K562 (cell line): Measurements from ENCODE around the gene PRKAR1B. TPM values are rescaled to one million over a fixed set of nuclear protein-coding genes. Genes with fewer than 3 reads are reported as not detected.

Experiments used
- ARID4B ChIP-seq: sonication (generic); formaldehyde crosslinking; IDR thresholded peaks from 2 replicates; pipeline ENCODE4 v1.8.0; 2022; ENCODE audit warnings: mild to moderate bottlenecking, missing genetic modification reagents
- BHLHE40 ChIP-seq: IDR thresholded peaks from 2 replicates; pipeline ENCODE4 v1.6.1; 2011; ENCODE audit warnings: low read length, improper control_type of control experiment
- COPS2 ChIP-seq: fragments of 450-650 bp; conservative IDR thresholded peaks from 2 replicates; pipeline ENCODE4 v1.6.1; 2016; ENCODE audit warnings: mild to moderate bottlenecking, moderate library complexity
- E2F5 ChIP-seq: sonication (generic); formaldehyde crosslinking; IDR thresholded peaks from 2 replicates; pipeline ENCODE4 v1.8.0; 2022; ENCODE audit warnings: mild to moderate bottlenecking, missing genetic modification reagents
- HNRNPLL ChIP-seq: fragments of 200-400 bp; formaldehyde crosslinking; IDR thresholded peaks from 2 replicates; pipeline ENCODE4 v1.6.1; 2017; ENCODE audit warnings: low read length, low read depth, mild to moderate bottlenecking; ENCODE audit not compliant: poor library complexity, severe bottlenecking
- MAZ ChIP-seq, 2 experiments: fragments of 450-650 bp in 1 of 2; sonication (generic) in 1 of 2; formaldehyde crosslinking; IDR thresholded peaks in 1 of 2; conservative IDR thresholded peaks in 1 of 2; 2 replicates each; pipeline versions ENCODE4 v1.4.0 to v1.5.0; 2020; ENCODE audit warnings: mild to moderate bottlenecking in 1 of 2, missing genetic modification reagents in 1 of 2
- NFATC3 ChIP-seq: fragments of 450-650 bp; IDR thresholded peaks from 2 replicates; pipeline ENCODE4 v1.6.1; 2017; ENCODE audit warnings: mild to moderate bottlenecking
- NR0B1 ChIP-seq: fragments of 450-650 bp; IDR thresholded peaks from one replicate; pipeline ENCODE4 v1.6.1; 2018; ENCODE audit warnings: mild to moderate bottlenecking, moderate library complexity; ENCODE audit not compliant: partially characterized antibody
- SRSF1 ChIP-seq: fragments of 200-400 bp; formaldehyde crosslinking; IDR thresholded peaks from 2 replicates; pipeline ENCODE4 v1.6.1; 2017; ENCODE audit warnings: mild to moderate bottlenecking, low read depth, low read length, moderate library complexity
- VEZF1 ChIP-seq: fragments of 200-800 bp; sonication (Bioruptor generic); IDR thresholded peaks from 2 replicates; pipeline ENCODE4 v1.6.1; 2017; ENCODE audit warnings: missing genetic modification characterization, missing compliant biosample characterization
- ZBTB1 ChIP-seq: sonication (generic); formaldehyde crosslinking; IDR thresholded peaks from 2 replicates; pipeline ENCODE4 v1.8.1; 2023; ENCODE audit warnings: missing genetic modification reagents, low read depth, mild to moderate bottlenecking, borderline replicate concordance
- ZBTB34 ChIP-seq: fragments of 250-450 bp; sonication (Bioruptor Pico); IDR thresholded peaks from 2 replicates; pipeline ENCODE4 v1.8.0; 2021; ENCODE audit warnings: mild to moderate bottlenecking, moderate library complexity
- ZNF217 ChIP-seq: sonication (generic); formaldehyde crosslinking; IDR thresholded peaks from 2 replicates; pipeline ENCODE4 v1.8.0; 2022; ENCODE audit warnings: mild to moderate bottlenecking, missing genetic modification reagents
- ZNF324 ChIP-seq: fragments of 250-450 bp; sonication (Bioruptor Pico); IDR thresholded peaks from 2 replicates; pipeline ENCODE4 v1.4.0; 2020; ENCODE audit warnings: mild to moderate bottlenecking
- polyA plus RNA-seq, 8 experiments: library from polyadenylated mRNA; depleted of rRNA in 4 of 8; stranded (reverse) in 5 of 8; unstranded in 3 of 8; fragments of >200 nt; fragmentation: Nextera tagmentation in 2 of 8; fragmentation: Illumina TruSeq in 1 of 8; extraction: Ambion mirVana in 2 of 8; extraction: Trizol in 1 of 8; gene quantifications; 2 replicates each; pipeline versions ENCODE4 v1.2.1 to v1.2.3, GENCODE V29; 2011 to 2014; ENCODE audit warnings: inconsistent platforms in 1 of 8, missing spikeins in 1 of 8
- total RNA-seq, 7 experiments: library from RNA; depleted of rRNA in 6 of 7; stranded (reverse); fragments of >200 nt in 6 of 7; fragmentation: Illumina TruSeq in 2 of 7; extraction: Trizol in 2 of 7; gene quantifications; 2 replicates each; pipeline versions ENCODE4 v1.2.1 to v1.2.3, GENCODE V29; 2011 to 2021; ENCODE audit warnings: low replicate concordance in 1 of 7

PRKAR1B gene
- total and polyA plus RNA-seq, 9 of the 15 experiments (the other 6 are each of a cell fraction or from before 2014, with no cell fraction given) = 0.99 to 30.5 (median 12.7) TPM

GRCh38 chr7:603152-603951, 123.7 kb downstream of the PRKAR1B start (continued):
- TF ChIP-seq MAZ (CRISPR knock-in tag; conservative IDR thresholded peaks at IDR 0.05 in 1 of 2, IDR thresholded peaks at IDR 0.05 in 1 of 2) = 0 out of 4 replicates have a peak, but pooled peaks of 1 of the 2 experiments have one; percentile 9
- peak; percentile 35 for TF ChIP-seq VEZF1 (CRISPR knock-in tag)
- no peak for TF ChIP-seq ZNF217
- TF ChIP-seq ZNF324 (CRISPR knock-in tag) = no peak
- TF ChIP-seq ZBTB34 (CRISPR knock-in tag) = no peak
- TF ChIP-seq HNRNPLL = no peak
- no peak for TF ChIP-seq NFATC3
- TF ChIP-seq SRSF1 = no peak
- no peak for TF ChIP-seq ZBTB1 (CRISPR knock-in tag)
- no peak for TF ChIP-seq ARID4B (CRISPR knock-in tag)
- no peak for TF ChIP-seq BHLHE40
- no peak for TF ChIP-seq NR0B1
- no peak for TF ChIP-seq COPS2
- no peak for TF ChIP-seq E2F5 (CRISPR knock-in tag)
